Stomach (tissue), 4 donors: Measurements from ENCODE around the gene PTPRG.

Experiments used
- POLR2AphosphoS5 ChIP-seq, 3 donors: sonication (generic); formaldehyde crosslinking; IDR thresholded peaks; one replicate each; pipeline ENCODE4 v1.6.1; 2016; ENCODE audit warnings: antibody characterized with exemption in 3 of 3
- TF ChIP-seq, protein P1 (sequence below), 7 experiments: fragments of 450-650 bp in 4 of 7; fragments of 200-600 bp in 3 of 7; sonication (generic) in 3 of 7; IDR thresholded peaks; one replicate each; pipeline ENCODE4 v1.5.1; 2016 to 2019; ENCODE audit warnings: antibody characterized with exemption in 7 of 7, control low read depth in 2 of 7, mild to moderate bottlenecking in 1 of 7

DNA sequence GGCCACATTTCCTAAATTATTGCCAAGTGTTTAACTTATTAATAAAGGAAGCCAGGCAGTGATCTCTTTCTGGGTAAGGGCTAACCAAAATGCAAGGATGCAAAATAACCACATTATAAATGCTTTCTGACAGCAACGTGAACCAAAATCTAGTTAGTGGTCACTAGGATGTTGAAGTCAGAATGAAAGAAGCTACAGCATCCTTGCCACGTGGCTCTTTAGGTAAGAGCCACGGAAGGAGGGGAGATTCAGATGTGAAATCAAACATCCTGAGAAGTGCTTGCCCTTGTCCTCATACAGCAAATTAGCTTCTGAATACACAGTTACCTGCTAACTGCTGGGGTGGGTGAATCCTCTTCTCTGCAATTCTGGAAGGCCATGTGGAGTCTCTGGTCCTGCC is 565.7 kb downstream of the PTPRG start:
- TF ChIP-seq, protein P1, sequence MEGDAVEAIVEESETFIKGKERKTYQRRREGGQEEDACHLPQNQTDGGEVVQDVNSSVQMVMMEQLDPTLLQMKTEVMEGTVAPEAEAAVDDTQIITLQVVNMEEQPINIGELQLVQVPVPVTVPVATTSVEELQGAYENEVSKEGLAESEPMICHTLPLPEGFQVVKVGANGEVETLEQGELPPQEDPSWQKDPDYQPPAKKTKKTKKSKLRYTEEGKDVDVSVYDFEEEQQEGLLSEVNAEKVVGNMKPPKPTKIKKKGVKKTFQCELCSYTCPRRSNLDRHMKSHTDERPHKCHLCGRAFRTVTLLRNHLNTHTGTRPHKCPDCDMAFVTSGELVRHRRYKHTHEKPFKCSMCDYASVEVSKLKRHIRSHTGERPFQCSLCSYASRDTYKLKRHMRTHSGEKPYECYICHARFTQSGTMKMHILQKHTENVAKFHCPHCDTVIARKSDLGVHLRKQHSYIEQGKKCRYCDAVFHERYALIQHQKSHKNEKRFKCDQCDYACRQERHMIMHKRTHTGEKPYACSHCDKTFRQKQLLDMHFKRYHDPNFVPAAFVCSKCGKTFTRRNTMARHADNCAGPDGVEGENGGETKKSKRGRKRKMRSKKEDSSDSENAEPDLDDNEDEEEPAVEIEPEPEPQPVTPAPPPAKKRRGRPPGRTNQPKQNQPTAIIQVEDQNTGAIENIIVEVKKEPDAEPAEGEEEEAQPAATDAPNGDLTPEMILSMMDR (IDR thresholded peaks at IDR 0.05), result no peak
- TF ChIP-seq POLR2AphosphoS5 (IDR thresholded peaks at IDR 0.05), result no peak
